ENCODE measurements around the gene TOR1A. TPM values are rescaled to one million over a fixed set of nuclear protein-coding genes. Genes with fewer than 3 reads are reported as not detected.
A peak's percentile ranks its signal among the peaks of the same experiment; 100 is the strongest.

Gene TOR1A
- polyA plus RNA-seq, 1 donor (not counting 4 experiments of a cell fraction or from before 2014, with no cell fraction given) = 60.6 TPM

DNA sequence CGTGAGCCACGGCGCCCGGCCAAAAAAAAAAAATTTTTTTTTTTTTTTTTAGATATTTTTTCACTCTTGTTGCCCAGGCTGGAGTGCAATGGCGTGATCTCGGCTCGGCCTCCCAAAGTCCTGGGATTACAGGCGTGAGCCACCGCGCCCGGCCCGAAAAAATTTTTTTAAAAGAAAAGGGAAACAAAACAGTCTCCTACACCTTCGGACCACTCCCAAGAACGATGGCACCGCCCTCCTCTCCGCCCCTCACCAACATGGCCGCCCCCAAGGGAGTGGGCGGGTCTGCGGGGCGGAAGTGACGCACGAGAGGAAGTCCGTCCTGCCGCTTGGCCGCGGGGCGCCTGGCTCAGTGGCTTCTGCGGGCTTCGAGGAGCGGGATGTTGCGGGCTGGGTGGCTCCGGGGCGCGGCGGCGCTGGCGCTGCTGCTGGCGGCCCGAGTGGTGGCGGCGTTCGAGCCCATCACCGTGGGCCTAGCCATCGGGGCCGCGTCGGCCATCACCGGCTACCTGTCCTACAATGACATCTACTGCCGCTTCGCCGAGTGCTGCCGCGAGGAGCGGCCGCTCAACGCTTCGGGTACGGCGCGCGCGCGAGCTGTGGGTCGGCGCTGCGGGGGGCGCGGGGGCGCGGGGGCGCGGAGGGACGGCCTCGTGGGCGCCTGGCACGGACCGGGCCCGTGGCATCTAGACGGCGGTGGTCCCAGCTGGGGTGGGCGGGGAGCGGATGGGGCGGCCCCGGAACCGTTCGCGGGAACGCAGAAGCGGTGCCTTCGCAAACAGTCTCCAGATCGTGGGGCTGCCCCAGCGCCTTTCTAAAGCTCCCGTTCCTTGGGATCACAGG lies 20.9 kb downstream of the TOR1A start, which contains the start of gene TOR1B:
TOR1B (plus strand) TSS at position 352 of the 843 bp plus-strand sequence; CDS start at position 381, 29 bp downstream.
- peak within 1 kb of the TSS; percentile 39 for H3K9ac ChIP-seq (ENCODE audit: control insufficient read depth, extremely low read depth, insufficient read depth, low read length)
- TF ChIP-seq EZH2 (IDR thresholded peaks at IDR 0.05; ENCODE audit: low read length) = no peak
- TF ChIP-seq CTCF (optimal IDR thresholded peaks at IDR 0.05 in 1 of 3, IDR thresholded peaks at IDR 0.05 in 1 of 3, conservative IDR thresholded peaks at IDR 0.05 in 1 of 3; ENCODE audit: extremely low read depth in 1 of 3, insufficient read depth in 2 of 3, low read length in 3 of 3) = no peak
- DNase-seq (ENCODE audit: low read depth, low spot score) (peak; percentile 76), FAIRE-seq (no peak)
- peak within 1 kb of the TSS; percentile 86 for H3K4me2 ChIP-seq (ENCODE audit: control insufficient read depth, extremely low read depth, insufficient read depth, low read depth, low read length)
- no peaks in the 10 kb centered on the region for H3K9me3 ChIP-seq (ENCODE audit: control insufficient read depth, low read depth, low read length)
- peaks cover 4% of the 10 kb centered on the region in 2 experiments for H3K36me3 ChIP-seq (ENCODE audit: control insufficient read depth in 2 of 2, extremely low read depth in 1 of 2, insufficient read depth in 2 of 2, low read length in 2 of 2)
- no peaks in the 10 kb centered on the region for H3K27me3 ChIP-seq (ENCODE audit: control insufficient read depth, extremely low read depth, insufficient read depth, low read length)
- H3K79me2 ChIP-seq (ENCODE audit: control insufficient read depth, insufficient read depth, low read length) = peaks cover 9% of the 10 kb centered on the region
- dilution Hi-C loops (cut with MboI; ENCODE audit: extremely low pct_ligation_motif_present, low sequenced_read_pairs) = no loop called here
- no peaks in the 10 kb centered on the region for H4K20me1 ChIP-seq (ENCODE audit: control insufficient read depth, extremely low read depth, insufficient read depth, low read length)
- peaks cover 6% of the 10 kb centered on the region for H3K4me1 ChIP-seq (ENCODE audit: control insufficient read depth, extremely low read depth, insufficient read depth, low read length)
- peak within 1 kb of the TSS; percentile 71 to 97 (median 82) for H3K4me3 ChIP-seq (ENCODE audit: control insufficient read depth in 2 of 3, extremely low read depth in 1 of 3, insufficient read depth in 2 of 3, low read depth in 1 of 3, low read length in 3 of 3)
- H3K27ac ChIP-seq (ENCODE audit: control insufficient read depth, insufficient read depth, low read length) = peak within 1 kb of the TSS; percentile 49
- peak within 1 kb of the TSS; percentile 93 for H2AFZ ChIP-seq (ENCODE audit: control insufficient read depth, low read length)
- no peaks in the 10 kb centered on the region for H3K9me1 ChIP-seq (ENCODE audit: control insufficient read depth, extremely low read depth, insufficient read depth, low read length)

- DNase-seq (ENCODE audit: low read depth, low spot score) (no peak), FAIRE-seq (no peak)
- Histone ChIP-seq H3K79me2 (ENCODE audit: control insufficient read depth, insufficient read depth, low read length) (peaks cover 9% of the 10 kb centered on the region), H3K9me1 (ENCODE audit: control insufficient read depth, extremely low read depth, insufficient read depth, low read length) (no peaks in the 10 kb centered on the region), H2AFZ (ENCODE audit: control insufficient read depth, low read length) (no peak overlapping the region), H3K9ac (ENCODE audit: control insufficient read depth, extremely low read depth, insufficient read depth, low read length) (no peak overlapping the region), H4K20me1 (ENCODE audit: control insufficient read depth, extremely low read depth, insufficient read depth, low read length) (no peaks in the 10 kb centered on the region), H3K36me3 (ENCODE audit: control insufficient read depth in 2 of 2, extremely low read depth in 1 of 2, insufficient read depth in 2 of 2, low read length in 2 of 2) (peaks cover 0 to 4% of the 10 kb centered on the region in 2 experiments), H3K4me3 (ENCODE audit: control insufficient read depth in 2 of 3, extremely low read depth in 1 of 3, insufficient read depth in 2 of 3, low read depth in 1 of 3, low read length in 3 of 3) (no peak overlapping the region), H3K27ac (ENCODE audit: control insufficient read depth, insufficient read depth, low read length) (no peak overlapping the region), H3K4me1 (ENCODE audit: control insufficient read depth, extremely low read depth, insufficient read depth, low read length) (peaks cover 6% of the 10 kb centered on the region), H3K27me3 (ENCODE audit: control insufficient read depth, extremely low read depth, insufficient read depth, low read length) (no peaks in the 10 kb centered on the region), H3K4me2 (ENCODE audit: control insufficient read depth, extremely low read depth, insufficient read depth, low read depth, low read length) (no peak overlapping the region), H3K9me3 (ENCODE audit: control insufficient read depth, low read depth, low read length) (no peaks in the 10 kb centered on the region)
- dilution Hi-C loops (cut with MboI; ENCODE audit: extremely low pct_ligation_motif_present, low sequenced_read_pairs) = no loop called here
- TF ChIP-seq EZH2 (IDR thresholded peaks at IDR 0.05; ENCODE audit: low read length) (no peak), CTCF (optimal IDR thresholded peaks at IDR 0.05 in 1 of 3, IDR thresholded peaks at IDR 0.05 in 1 of 3, conservative IDR thresholded peaks at IDR 0.05 in 1 of 3; ENCODE audit: extremely low read depth in 1 of 3, insufficient read depth in 2 of 3, low read length in 3 of 3) (no peak)
These were observed 22.4 kb downstream of the TOR1A start for GRCh38 chr9:129801504-129801903.

All from keratinocyte (primary cell).